DMS 273 (cell line): Measurements from ENCODE around the gene ZNF175.
A peak's percentile ranks its signal among the peaks of the same experiment; 100 is the strongest.

Experiments used
- DNase-seq: peaks from one replicate; lab custom pipeline; 2025; ENCODE audit not compliant: unreplicated experiment; lab: John Stamatoyannopoulos, UW

ZNF175 gene

GRCh38 chr19:51570962-51571575 is at the start of gene ZNF175:
Gene ZNF175, plus strand, starts transcription at chr19:51571283. Its CDS starts 2,047 bp downstream, at chr19:51573330.
- peak; percentile 98 for DNase-seq

GRCh38 chr19:51521357-51521756 is 49.7 kb upstream of the ZNF175 start:
- DNase-seq = no peak

- no peak for DNase-seq
Observed at GRCh38 chr19:51521781-51522180, 49.3 kb upstream of the ZNF175 start.

GRCh38 chr19:51524666-51525264 is 46.3 kb upstream of the ZNF175 start:
- DNase-seq = no peak

- DNase-seq = no peak
Observed at GRCh38 chr19:51525651-51526050, 45.4 kb upstream of the ZNF175 start.

- no peak for DNase-seq
Observed at GRCh38 chr19:51529301-51529700, 41.8 kb upstream of the ZNF175 start.

GRCh38 chr19:51530616-51531015 is 40.5 kb upstream of the ZNF175 start:
- no peak for DNase-seq

- DNase-seq = no peak
Observed at GRCh38 chr19:51531349-51532315, 39.5 kb upstream of the ZNF175 start, which contains the start of gene SIGLEC6. Gene SIGLEC6, minus strand, starts transcription at chr19:51531670. Its CDS starts 22 bp downstream, at chr19:51531648.

- DNase-seq = no peak
Observed at GRCh38 chr19:51535535-51535934, 35.5 kb upstream of the ZNF175 start.

- DNase-seq = no peak
Observed at GRCh38 chr19:51539821-51540366, 31.2 kb upstream of the ZNF175 start.

GRCh38 chr19:51541458-51542357 is 29.4 kb upstream of the ZNF175 start:
- DNase-seq = no peak

GRCh38 chr19:51542699-51543098 is 28.4 kb upstream of the ZNF175 start:
- DNase-seq = no peak

GRCh38 chr19:51544038-51544437 is 27.0 kb upstream of the ZNF175 start:
- DNase-seq = no peak

GRCh38 chr19:51546107-51546649 is 24.9 kb upstream of the ZNF175 start:
- no peak for DNase-seq

- DNase-seq = no peak
Observed at GRCh38 chr19:51546650-51547396, 24.3 kb upstream of the ZNF175 start.

- DNase-seq = no peak
Observed at GRCh38 chr19:51547397-51548212, 23.5 kb upstream of the ZNF175 start.

- no peak for DNase-seq
Observed at GRCh38 chr19:51548213-51548651, 22.9 kb upstream of the ZNF175 start.

GRCh38 chr19:51548891-51549305 is 22.2 kb upstream of the ZNF175 start:
- DNase-seq = no peak
